ENCODE results near the gene ADARB1.

GRCh38 chr21:45112371-45112770 is 38.0 kb downstream of the ADARB1 start:
- TF ChIP-seq CTCF (IDR thresholded peaks at IDR 0.05) (no peak), EZH2 (IDR thresholded peaks at IDR 0.05) (no peak), EZH2phosphoT487 (IDR thresholded peaks at IDR 0.05) (no peak)
